Thyroid gland (tissue), 4 donors: Measurements from ENCODE around the gene EPC1.

Experiments used
- CTCF ChIP-seq, 6 experiments: fragments of 200-600 bp in 3 of 6; fragments of 450-650 bp in 3 of 6; sonication (generic) in 3 of 6; IDR thresholded peaks; one replicate each; pipeline ENCODE4 v1.5.1; 2016 to 2019; ENCODE audit warnings: antibody characterized with exemption in 6 of 6, mild to moderate bottlenecking in 2 of 6, inconsistent platforms in 1 of 6, moderate library complexity in 1 of 6
- POLR2A ChIP-seq, 2 donors: fragments of 450-650 bp; IDR thresholded peaks; one replicate each; pipeline ENCODE4 v1.6.1; 2017; ENCODE audit warnings: antibody characterized with exemption in 2 of 2, mild to moderate bottlenecking in 2 of 2, moderate library complexity in 1 of 2

GRCh38 chr10:32245760-32246159 lies 101.2 kb downstream of the EPC1 start:
- no peak for TF ChIP-seq CTCF (IDR thresholded peaks at IDR 0.05)
- TF ChIP-seq POLR2A (IDR thresholded peaks at IDR 0.05): no peak
